Stimulated activated CD4-positive, alpha-beta T cell treated with anti-CD3 and anti-CD28 coated beads, Interleukin-4, amount 100 ng/mL, for 1 hour (primary cell): Measurements from ENCODE around the gene CHRNA5.
A peak's percentile ranks its signal among the peaks of the same experiment; 100 is the strongest.

Source experiments
- DNase-seq: peaks from one replicate; pipeline ENCODE4 v3.0.0-alpha.2; 2020

Gene CHRNA5

GRCh38 chr15:78640527-78641101, 75.3 kb downstream of the CHRNA5 start:
- peak; percentile 6 for DNase-seq

- peak; percentile 26 for DNase-seq
Observed at GRCh38 chr15:78641102-78641748, 75.9 kb downstream of the CHRNA5 start, which contains the start of gene CHRNB4. TSS of gene CHRNB4 (minus strand) at chr15:78641210. CDS start at chr15:78641133, 77 bp downstream.

- no peak for DNase-seq
Observed at GRCh38 chr15:78641749-78642275, 76.5 kb downstream of the CHRNA5 start.

DNA sequence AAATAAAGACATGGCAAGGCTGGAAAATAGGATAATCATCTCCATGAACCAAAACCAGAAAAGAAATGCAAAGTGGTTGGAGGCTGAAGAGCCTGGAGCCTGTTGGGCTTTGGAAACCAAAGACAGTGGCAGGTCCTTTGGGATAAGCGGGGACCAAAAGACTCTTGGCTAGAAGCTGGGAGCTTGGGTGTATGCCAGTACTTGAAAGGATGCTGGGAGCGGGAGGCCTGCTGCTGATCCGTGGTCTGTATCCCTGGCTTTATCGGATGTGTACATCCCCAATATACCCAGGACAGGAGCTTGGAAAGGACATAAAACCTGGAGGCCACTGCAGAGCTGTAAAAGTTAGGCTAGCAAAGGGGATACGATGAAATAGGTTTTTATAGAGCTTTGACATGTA, 77.0 kb downstream of the CHRNA5 start:
- DNase-seq: no peak
